Measurements from ENCODE around the gene CCNG1. TPM values are rescaled to one million over a fixed set of nuclear protein-coding genes. Genes with fewer than 3 reads are reported as not detected.
"Not testable (repeated sequence)": the region's sequence is repeated elsewhere in the genome, so short reads cannot be mapped to it uniquely, and the experiment has no call there.

CCNG1 gene
- total and polyA plus RNA-seq, 9 of the 15 experiments (the other 6 are each of a cell fraction or from before 2014, with no cell fraction given): 121 to 293 (median 245) TPM

GRCh38 chr5:163426128-163426527 lies 11.3 kb upstream of the CCNG1 start (continued):
- TF ChIP-seq MNT (conservative IDR thresholded peaks at IDR 0.05) (0 out of 4 replicates have a peak, but pooled peaks of 1 of the 2 experiments have one; percentile 36), EGR1 (conservative IDR thresholded peaks at IDR 0.05) (peak; percentile 81), POLR2H (tag; IDR thresholded peaks at IDR 0.05; ENCODE audit: low read depth) (0 out of 2 replicates have a peak, but pooled peaks have one; percentile 14), TAL1 (IDR thresholded peaks at IDR 0.05) (peak; percentile 84), CBFA2T3 (IDR thresholded peaks at IDR 0.05) (peak; percentile 88), ETV6 (IDR thresholded peaks at IDR 0.05; ENCODE audit: borderline replicate concordance in 1 of 2, low read depth in 2 of 2, low read length in 1 of 2) (peak in 1 of 2 experiments; percentile 77; a peak in 2 of 4 replicates), PBX2 (tag; conservative IDR thresholded peaks at IDR 0.05; ENCODE audit: low read depth) (peak; percentile 53; the same call in 1 of the 2 replicates), ID3 (tag; IDR thresholded peaks at IDR 0.05) (peak; percentile 64; the same call in 1 of the 2 replicates), SMAD4 (CRISPR knock-in tag; conservative IDR thresholded peaks at IDR 0.05) (peak; percentile 74), KLF16 (IDR thresholded peaks at IDR 0.05) (peak; percentile 71; the same call in 1 of the 2 replicates), TEAD4 (IDR thresholded peaks at IDR 0.05; ENCODE audit: low read length) (peak; percentile 83), HDAC1 (IDR thresholded peaks at IDR 0.05) (peak in 1 of 2 experiments; percentile 49; a peak in 1 of 4 replicates), MEIS2 (IDR thresholded peaks at IDR 0.05; ENCODE audit: partially characterized antibody) (peak; percentile 73), RAD21 (CRISPR knock-in tag; conservative IDR thresholded peaks at IDR 0.05 in 1 of 2, IDR thresholded peaks at IDR 0.05 in 1 of 2) (peak in 1 of 2 experiments; percentile 24; a peak in 2 of 4 replicates), TRIM24 (IDR thresholded peaks at IDR 0.05) (0 out of 4 replicates have a peak, but pooled peaks of 1 of the 2 experiments have one; percentile 26), TBL1XR1 (IDR thresholded peaks at IDR 0.05; ENCODE audit: low read length in 2 of 2) (peak in 1 of 2 experiments; percentile 68; a peak in 2 of 4 replicates), ARNT (IDR thresholded peaks at IDR 0.05) (peak in 1 of 2 experiments; percentile 92; a peak in 2 of 4 replicates), CCNT2 (IDR thresholded peaks at IDR 0.05; ENCODE audit: borderline replicate concordance, extremely low read depth, insufficient read length, low read depth, low read length) (peak; percentile 19), TEAD1 (CRISPR knock-in tag; IDR thresholded peaks at IDR 0.05) (0 out of 4 replicates have a peak, but pooled peaks of 1 of the 2 experiments have one; percentile 6), SMARCA4 (IDR thresholded peaks at IDR 0.05) (peak; percentile 92)
- TF ChIP-seq ETV6 (CRISPR knock-in tag; IDR thresholded peaks at IDR 0.05; ENCODE audit: borderline replicate concordance); PBX2 (CRISPR knock-in tag; IDR thresholded peaks at IDR 0.05; ENCODE audit: low read depth); ID3 (CRISPR knock-in tag; IDR thresholded peaks at IDR 0.05); TEAD4 (CRISPR knock-in tag; IDR thresholded peaks at IDR 0.05; ENCODE audit: borderline replicate concordance): not testable (repeated sequence)
